Liver (tissue), 9 donors: Measurements from ENCODE around the gene TJP1. TPM values are rescaled to one million over a fixed set of nuclear protein-coding genes. Genes with fewer than 3 reads are reported as not detected.

Experiments
- DNase-seq: peaks from one replicate; pipeline ENCODE4 v3.0.0-alpha.2; 2017; ENCODE audit warnings: low spot score
- H3K27ac ChIP-seq, 2 donors: one replicate each; pipeline ENCODE4 v1.7.0; 2013; ENCODE audit warnings: inconsistent platforms in 2 of 2, low read length in 2 of 2, control low read depth in 1 of 2, low read depth in 1 of 2, mild to moderate bottlenecking in 1 of 2
- H3K27me3 ChIP-seq, 4 donors: one replicate each; pipeline versions ENCODE4 v1.6.1 to v1.7.0; 2013; ENCODE audit warnings: low read length in 3 of 4, inconsistent platforms in 1 of 4, mild to moderate bottlenecking in 1 of 4, moderate library complexity in 1 of 4; ENCODE audit not compliant: control insufficient read depth in 4 of 4, insufficient read depth in 4 of 4
- H3K36me3 ChIP-seq, 4 donors: one replicate each; pipeline versions ENCODE4 v1.6.1 to v1.7.0; 2013; ENCODE audit warnings: low read length in 3 of 4, mild to moderate bottlenecking in 3 of 4, low read depth in 1 of 4, moderate library complexity in 1 of 4; ENCODE audit not compliant: control insufficient read depth in 4 of 4, insufficient read depth in 3 of 4
- H3K4me1 ChIP-seq, 4 donors: one replicate each; pipeline versions ENCODE4 v1.6.1 to v1.7.0; 2013; ENCODE audit warnings: low read length in 3 of 4, mild to moderate bottlenecking in 3 of 4, moderate library complexity in 1 of 4; ENCODE audit not compliant: control insufficient read depth in 4 of 4, insufficient read depth in 4 of 4
- H3K4me3 ChIP-seq, 3 donors: one replicate each; pipeline versions ENCODE4 v1.6.1 to v1.7.0; 2013; ENCODE audit warnings: low read length in 3 of 3, control low read depth in 1 of 3, low read depth in 1 of 3, mild to moderate bottlenecking in 1 of 3
- H3K9ac ChIP-seq, 2 donors: one replicate each; pipeline ENCODE4 v1.7.0; 2013; ENCODE audit warnings: low read length in 2 of 2, mild to moderate bottlenecking in 2 of 2, moderate library complexity in 2 of 2, control low read depth in 1 of 2, low read depth in 1 of 2
- H3K9me3 ChIP-seq, 4 donors: one replicate each; pipeline versions ENCODE4 v1.6.1 to v1.7.0; 2013; ENCODE audit warnings: low read length in 3 of 4; ENCODE audit not compliant: control insufficient read depth in 4 of 4
- EGR1 ChIP-seq, 2 donors: IDR thresholded peaks; 2 replicates each; pipeline ENCODE4 v1.6.1; 2016 to 2018; ENCODE audit warnings: antibody characterized with exemption in 2 of 2, low read depth in 2 of 2
- FOXA1 ChIP-seq: IDR thresholded peaks from 2 replicates; pipeline ENCODE4 v1.6.1; 2016; ENCODE audit warnings: antibody characterized with exemption
- FOXA2 ChIP-seq: IDR thresholded peaks from 2 replicates; pipeline ENCODE4 v1.6.1; 2016; ENCODE audit warnings: antibody characterized with exemption
- JUND ChIP-seq, 2 donors: IDR thresholded peaks; 2 replicates each; pipeline ENCODE4 v1.6.1; 2016; ENCODE audit warnings: antibody characterized with exemption in 2 of 2
- NR2F2 ChIP-seq: IDR thresholded peaks from 2 replicates; pipeline ENCODE4 v1.6.1; 2016; ENCODE audit warnings: antibody characterized with exemption
- RAD21 ChIP-seq, 2 donors: IDR thresholded peaks; 2 replicates each; pipeline ENCODE4 v1.6.1; 2016; ENCODE audit warnings: antibody characterized with exemption in 2 of 2, mild to moderate bottlenecking in 2 of 2
- RXRA ChIP-seq, 2 donors: IDR thresholded peaks; 2 replicates each; pipeline ENCODE4 v1.6.1; 2017 to 2018; ENCODE audit warnings: antibody characterized with exemption in 2 of 2, mild to moderate bottlenecking in 1 of 2
- SP1 ChIP-seq: IDR thresholded peaks from 2 replicates; pipeline ENCODE4 v1.6.1; 2018; ENCODE audit warnings: antibody characterized with exemption, mild to moderate bottlenecking
- TAF1 ChIP-seq: conservative IDR thresholded peaks from 2 replicates; pipeline ENCODE4 v1.6.1; 2016; ENCODE audit warnings: antibody characterized with exemption, mild to moderate bottlenecking
- YY1 ChIP-seq: IDR thresholded peaks from 2 replicates; pipeline ENCODE4 v1.6.1; 2016; ENCODE audit warnings: antibody characterized with exemption, mild to moderate bottlenecking
- WGBS: extraction: QIAGEN DNeasy Blood & Tissue Kit; methylation state at CpG from one replicate; pipeline ENCODE4 v1.1.7; 2013; 5-methylcytosine and 5-hydroxymethylcytosine counted together
- polyA plus RNA-seq, 2 donors: library from polyadenylated mRNA; stranded (reverse) in 1 of 2; unstranded in 1 of 2; fragments of 200-250 nt in 1 of 2; fragments of >200 nt in 1 of 2; fragmentation: Nextera tagmentation in 1 of 2; extraction: Ambion mirVana in 1 of 2; gene quantifications; one replicate each; pipeline versions ENCODE4 v1.2.1 to v1.2.3, GENCODE V29; 2013 to 2015
- total RNA-seq, 2 donors: library from RNA; depleted of rRNA; stranded (reverse); fragments of >200 nt; gene quantifications; one replicate each; pipeline ENCODE4 v1.2.3, GENCODE V29; 2014
- TF ChIP-seq, protein P1 (sequence below): IDR thresholded peaks from 2 replicates; pipeline ENCODE4 v1.6.1; 2016; ENCODE audit warnings: antibody characterized with exemption, mild to moderate bottlenecking
- TF ChIP-seq, protein P2 (sequence below): IDR thresholded peaks from 2 replicates; pipeline ENCODE4 v1.6.1; 2016; ENCODE audit warnings: antibody characterized with exemption
- TF ChIP-seq, protein P3 (sequence below): IDR thresholded peaks from 2 replicates; pipeline ENCODE4 v1.6.1; 2016; ENCODE audit warnings: antibody characterized with exemption
- TF ChIP-seq, protein P4 (sequence below): IDR thresholded peaks from 2 replicates; pipeline ENCODE4 v1.6.1; 2016; ENCODE audit warnings: antibody characterized with exemption
- donor health status: healthy.
- donor health status: healthy.
- donor health status: healthy.
- donor health status: healthy.
- donor health status: healthy.

Gene TJP1
- total and polyA plus RNA-seq, 4 donors: 12.6 to 40.4 (median 16.9) TPM

DNA sequence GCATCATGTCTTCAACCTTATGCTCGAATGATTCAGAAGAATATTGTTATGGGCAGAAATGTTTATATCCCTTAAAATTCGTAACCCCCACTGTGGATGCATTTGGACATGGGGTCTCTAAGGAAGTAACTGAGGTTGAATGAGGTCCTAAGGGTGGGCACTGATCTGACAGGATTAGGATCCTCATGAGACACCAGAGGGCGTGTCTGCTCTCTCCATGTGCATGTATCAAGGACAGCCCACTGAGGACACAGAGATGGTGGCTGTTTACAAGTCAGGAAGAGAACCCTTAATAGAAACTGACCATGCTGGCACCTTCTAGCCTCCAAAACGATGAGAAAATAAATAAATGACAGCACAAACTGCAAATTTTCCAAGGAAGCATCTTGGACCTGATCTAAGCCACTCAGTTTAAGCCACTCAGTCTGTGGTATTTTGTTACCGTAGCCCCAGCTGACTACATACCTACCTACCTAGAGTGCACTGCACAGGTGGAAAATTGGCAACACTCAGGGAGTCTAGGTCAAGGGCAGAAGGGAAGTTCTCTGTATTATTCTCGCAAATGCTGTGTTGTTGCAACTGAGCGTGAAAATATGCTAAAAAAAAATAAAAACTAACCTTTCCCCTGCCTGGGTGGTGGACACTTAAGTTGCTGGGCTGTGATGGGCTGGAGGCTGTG, 126.6 kb downstream of the TJP1 start (continued):
- TF ChIP-seq, protein P1, sequence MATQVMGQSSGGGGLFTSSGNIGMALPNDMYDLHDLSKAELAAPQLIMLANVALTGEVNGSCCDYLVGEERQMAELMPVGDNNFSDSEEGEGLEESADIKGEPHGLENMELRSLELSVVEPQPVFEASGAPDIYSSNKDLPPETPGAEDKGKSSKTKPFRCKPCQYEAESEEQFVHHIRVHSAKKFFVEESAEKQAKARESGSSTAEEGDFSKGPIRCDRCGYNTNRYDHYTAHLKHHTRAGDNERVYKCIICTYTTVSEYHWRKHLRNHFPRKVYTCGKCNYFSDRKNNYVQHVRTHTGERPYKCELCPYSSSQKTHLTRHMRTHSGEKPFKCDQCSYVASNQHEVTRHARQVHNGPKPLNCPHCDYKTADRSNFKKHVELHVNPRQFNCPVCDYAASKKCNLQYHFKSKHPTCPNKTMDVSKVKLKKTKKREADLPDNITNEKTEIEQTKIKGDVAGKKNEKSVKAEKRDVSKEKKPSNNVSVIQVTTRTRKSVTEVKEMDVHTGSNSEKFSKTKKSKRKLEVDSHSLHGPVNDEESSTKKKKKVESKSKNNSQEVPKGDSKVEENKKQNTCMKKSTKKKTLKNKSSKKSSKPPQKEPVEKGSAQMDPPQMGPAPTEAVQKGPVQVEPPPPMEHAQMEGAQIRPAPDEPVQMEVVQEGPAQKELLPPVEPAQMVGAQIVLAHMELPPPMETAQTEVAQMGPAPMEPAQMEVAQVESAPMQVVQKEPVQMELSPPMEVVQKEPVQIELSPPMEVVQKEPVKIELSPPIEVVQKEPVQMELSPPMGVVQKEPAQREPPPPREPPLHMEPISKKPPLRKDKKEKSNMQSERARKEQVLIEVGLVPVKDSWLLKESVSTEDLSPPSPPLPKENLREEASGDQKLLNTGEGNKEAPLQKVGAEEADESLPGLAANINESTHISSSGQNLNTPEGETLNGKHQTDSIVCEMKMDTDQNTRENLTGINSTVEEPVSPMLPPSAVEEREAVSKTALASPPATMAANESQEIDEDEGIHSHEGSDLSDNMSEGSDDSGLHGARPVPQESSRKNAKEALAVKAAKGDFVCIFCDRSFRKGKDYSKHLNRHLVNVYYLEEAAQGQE: no peak
- TF ChIP-seq, protein P2, sequence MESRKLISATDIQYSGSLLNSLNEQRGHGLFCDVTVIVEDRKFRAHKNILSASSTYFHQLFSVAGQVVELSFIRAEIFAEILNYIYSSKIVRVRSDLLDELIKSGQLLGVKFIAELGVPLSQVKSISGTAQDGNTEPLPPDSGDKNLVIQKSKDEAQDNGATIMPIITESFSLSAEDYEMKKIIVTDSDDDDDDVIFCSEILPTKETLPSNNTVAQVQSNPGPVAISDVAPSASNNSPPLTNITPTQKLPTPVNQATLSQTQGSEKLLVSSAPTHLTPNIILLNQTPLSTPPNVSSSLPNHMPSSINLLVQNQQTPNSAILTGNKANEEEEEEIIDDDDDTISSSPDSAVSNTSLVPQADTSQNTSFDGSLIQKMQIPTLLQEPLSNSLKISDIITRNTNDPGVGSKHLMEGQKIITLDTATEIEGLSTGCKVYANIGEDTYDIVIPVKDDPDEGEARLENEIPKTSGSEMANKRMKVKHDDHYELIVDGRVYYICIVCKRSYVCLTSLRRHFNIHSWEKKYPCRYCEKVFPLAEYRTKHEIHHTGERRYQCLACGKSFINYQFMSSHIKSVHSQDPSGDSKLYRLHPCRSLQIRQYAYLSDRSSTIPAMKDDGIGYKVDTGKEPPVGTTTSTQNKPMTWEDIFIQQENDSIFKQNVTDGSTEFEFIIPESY: no peak

DNA sequence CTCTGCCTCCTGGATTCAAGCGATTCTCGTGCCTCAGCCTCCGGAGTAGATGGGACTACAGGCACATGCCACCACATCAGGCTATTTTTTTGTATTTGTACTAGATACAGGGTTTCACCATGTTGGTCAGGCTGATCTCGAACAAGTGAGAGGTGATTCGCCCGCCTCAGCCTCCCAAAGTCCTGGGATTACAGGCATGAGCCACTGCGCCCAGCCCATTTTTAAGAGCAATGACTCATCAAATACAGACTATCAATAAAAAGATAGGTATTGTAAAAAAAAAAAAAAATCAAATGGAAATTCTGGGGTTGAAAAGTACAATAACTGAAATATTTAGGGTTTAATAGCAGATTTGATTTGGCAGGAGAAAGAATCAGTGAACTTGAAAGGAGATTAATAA, 129.0 kb downstream of the TJP1 start:
- TF ChIP-seq SP1 (no peak), NR2F2 (no peak), FOXA2 (no peak), FOXA1 (no peak), JUND (IDR thresholded peaks at IDR 0.05) (no peak), EGR1 (IDR thresholded peaks at IDR 0.05; ENCODE audit: low read depth in 2 of 2) (no peak)
- TF ChIP-seq, protein P3, sequence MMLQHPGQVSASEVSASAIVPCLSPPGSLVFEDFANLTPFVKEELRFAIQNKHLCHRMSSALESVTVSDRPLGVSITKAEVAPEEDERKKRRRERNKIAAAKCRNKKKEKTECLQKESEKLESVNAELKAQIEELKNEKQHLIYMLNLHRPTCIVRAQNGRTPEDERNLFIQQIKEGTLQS: no peak
- TF ChIP-seq, protein P2: no peak

DNA sequence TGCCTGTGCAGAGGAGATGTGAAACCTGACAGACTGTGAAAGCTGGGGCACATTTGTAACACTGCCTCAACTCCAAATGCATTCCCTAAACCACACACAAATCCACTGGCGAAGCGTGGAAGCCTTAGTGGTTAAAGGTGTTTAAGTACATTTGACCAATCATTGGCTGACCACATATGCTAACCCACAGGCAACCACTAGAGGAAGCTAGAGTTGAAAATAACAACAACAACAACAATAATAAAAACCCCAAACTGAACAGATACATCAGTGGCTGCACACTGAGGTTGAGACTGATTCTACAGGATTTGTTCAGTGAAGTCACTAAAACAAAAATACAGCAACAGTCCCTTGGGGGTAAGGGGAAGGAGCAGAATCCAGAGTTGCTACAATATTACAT, 129.7 kb downstream of the TJP1 start:
- WGBS: 70% methylated on average over 2 of the region's 2 CpGs
- DNase-seq: no peak
- no peaks in the 10 kb centered on the region for H3K27me3 ChIP-seq
- H3K36me3 ChIP-seq: no peaks in the 10 kb centered on the region
- no peak overlapping the region for H3K9ac ChIP-seq
- H3K4me1 ChIP-seq: peaks cover 6 to 22% (median 19%) of the 10 kb centered on the region in 4 donors
- no peak overlapping the region for H3K4me3 ChIP-seq
- no peaks in the 10 kb centered on the region for H3K9me3 ChIP-seq
- H3K27ac ChIP-seq: no peak overlapping the region
- no peak for TF ChIP-seq SP1
- TF ChIP-seq, protein P4, sequence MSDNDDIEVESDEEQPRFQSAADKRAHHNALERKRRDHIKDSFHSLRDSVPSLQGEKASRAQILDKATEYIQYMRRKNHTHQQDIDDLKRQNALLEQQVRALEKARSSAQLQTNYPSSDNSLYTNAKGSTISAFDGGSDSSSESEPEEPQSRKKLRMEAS: no peak
- TF ChIP-seq NR2F2: no peak
- TF ChIP-seq, protein P3: no peak
- TF ChIP-seq RXRA (IDR thresholded peaks at IDR 0.05): no peak
- no peak for TF ChIP-seq YY1
- TF ChIP-seq TAF1: no peak
- TF ChIP-seq, protein P1: no peak
- TF ChIP-seq EGR1 (IDR thresholded peaks at IDR 0.05; ENCODE audit: low read depth in 2 of 2): no peak
- peak; percentile 20 to 45 for TF ChIP-seq RAD21 (IDR thresholded peaks at IDR 0.05)
- TF ChIP-seq, protein P2: no peak

More for the DNA sequence above, 129.0 kb downstream of the TJP1 start:
- no peaks in the 10 kb centered on the region for H3K9me3 ChIP-seq
- WGBS: 95% methylated on average over 7 of the region's 7 CpGs
- no peaks in the 10 kb centered on the region for H3K36me3 ChIP-seq
- H3K27ac ChIP-seq: no peak overlapping the region
- peaks cover 2 to 19% (median 16%) of the 10 kb centered on the region in 4 donors for H3K4me1 ChIP-seq
- H3K4me3 ChIP-seq: no peak overlapping the region
- DNase-seq: no peak
- no peaks in the 10 kb centered on the region for H3K27me3 ChIP-seq
- no peak overlapping the region for H3K9ac ChIP-seq
